T-helper 17 cell (primary cell): ENCODE data around the gene METTL21C. TPM values are rescaled to one million over a fixed set of nuclear protein-coding genes. Genes with fewer than 3 reads are reported as not detected.
A peak's percentile ranks its signal among the peaks of the same experiment; 100 is the strongest.

Experiments
- ATAC-seq: fragments of 150-1000 bp; cut with Tn5 transposase; 2 replicates; pipeline ENCODE4 v1.10.0; 2021; ENCODE audit warnings: mild to moderate bottlenecking, moderate library complexity
- DNase-seq, 3 donors: peaks; one replicate each; pipeline versions ENCODE4 v3.0.0 to v3.0.0-alpha.2; 2020 to 2021
- H3K9me3 ChIP-seq: one replicate; pipeline ENCODE4 v1.7.0; 2013; ENCODE audit warnings: low read length, mild to moderate bottlenecking; ENCODE audit not compliant: control insufficient read depth, poor library complexity, severe bottlenecking
- H3K27ac Mint-ChIP-seq: one replicate; pipeline ENCODE4 v1.8.0; 2022; ENCODE audit warnings: mild to moderate bottlenecking, moderate library complexity, mixed read lengths
- H3K27me3 Mint-ChIP-seq: one replicate; pipeline ENCODE4 v1.8.0; 2022; ENCODE audit warnings: mixed read lengths
- H3K36me3 Mint-ChIP-seq: one replicate; pipeline ENCODE4 v1.8.0; 2022; ENCODE audit warnings: low read depth, mixed read lengths
- H3K4me1 Mint-ChIP-seq: one replicate; pipeline ENCODE4 v1.8.0; 2022; ENCODE audit warnings: mild to moderate bottlenecking, mixed read lengths
- H3K4me3 Mint-ChIP-seq: one replicate; pipeline ENCODE4 v1.8.0; 2022; ENCODE audit warnings: mild to moderate bottlenecking, moderate library complexity, mixed read lengths
- total RNA-seq, 4 donors: library from RNA in 2 of 4; stranded (reverse) in 2 of 4; gene quantifications; one replicate each; pipeline ENCODE4 v1.2.3 and lab custom pipeline; 2022 to 2026

METTL21C gene
- total RNA-seq, 2 donors from 2014 or later = not detected

DNA sequence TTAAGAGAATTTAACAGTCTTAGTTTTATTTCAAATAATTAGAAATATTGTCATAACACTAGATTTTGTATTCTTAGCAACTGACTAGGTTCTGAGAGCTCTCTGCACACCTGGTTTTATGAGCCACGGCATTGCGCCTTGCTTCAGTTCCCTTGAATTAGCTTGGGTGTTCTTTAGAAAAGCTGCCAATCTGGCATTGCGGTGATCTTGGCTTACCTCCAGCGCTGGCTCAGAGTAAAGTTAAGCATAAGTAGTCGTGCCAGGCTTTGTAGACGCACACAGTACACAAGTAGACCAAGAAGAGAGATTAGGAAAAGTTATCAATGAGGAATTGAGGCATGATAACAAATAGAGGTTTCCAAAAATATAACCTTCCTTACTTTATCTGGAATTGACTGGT lies 52.4 kb downstream of the METTL21C start:
- DNase-seq = no peak
- peaks cover 5% of the 10 kb centered on the region for H3K36me3 Mint-ChIP-seq
- no peak for ATAC-seq
- no peaks in the 10 kb centered on the region for H3K9me3 ChIP-seq
- no peaks in the 10 kb centered on the region for H3K4me1 Mint-ChIP-seq
- peak overlapping the region; percentile 72 for H3K27ac Mint-ChIP-seq
- H3K27me3 Mint-ChIP-seq = no peaks in the 10 kb centered on the region
- no peak overlapping the region for H3K4me3 Mint-ChIP-seq

DNA sequence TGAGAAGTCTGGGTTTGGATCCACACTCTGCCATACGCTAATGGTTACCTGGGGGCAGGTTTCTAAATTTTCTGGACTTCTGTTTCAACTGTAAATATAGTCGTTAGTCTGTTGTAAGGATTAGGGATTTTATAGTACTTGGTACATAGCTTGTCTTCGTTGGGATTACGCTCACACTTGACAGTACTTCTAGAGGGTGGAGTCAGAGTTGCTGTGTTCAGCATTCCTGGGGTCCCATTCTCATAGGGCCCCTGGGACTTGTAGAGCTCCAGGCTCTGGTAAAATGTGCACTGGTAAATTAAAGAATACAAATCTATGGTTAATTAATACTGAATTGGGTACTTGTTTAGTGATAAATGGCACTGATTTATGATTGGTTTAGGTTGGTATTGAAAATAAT lies 52.8 kb downstream of the METTL21C start:
- H3K9me3 ChIP-seq = no peaks in the 10 kb centered on the region
- peaks cover 5% of the 10 kb centered on the region for H3K36me3 Mint-ChIP-seq
- no peak overlapping the region for H3K4me3 Mint-ChIP-seq
- no peaks in the 10 kb centered on the region for H3K4me1 Mint-ChIP-seq
- DNase-seq (no peak), ATAC-seq (no peak)
- no peaks in the 10 kb centered on the region for H3K27me3 Mint-ChIP-seq
- H3K27ac Mint-ChIP-seq = peak overlapping the region; percentile 72

DNA sequence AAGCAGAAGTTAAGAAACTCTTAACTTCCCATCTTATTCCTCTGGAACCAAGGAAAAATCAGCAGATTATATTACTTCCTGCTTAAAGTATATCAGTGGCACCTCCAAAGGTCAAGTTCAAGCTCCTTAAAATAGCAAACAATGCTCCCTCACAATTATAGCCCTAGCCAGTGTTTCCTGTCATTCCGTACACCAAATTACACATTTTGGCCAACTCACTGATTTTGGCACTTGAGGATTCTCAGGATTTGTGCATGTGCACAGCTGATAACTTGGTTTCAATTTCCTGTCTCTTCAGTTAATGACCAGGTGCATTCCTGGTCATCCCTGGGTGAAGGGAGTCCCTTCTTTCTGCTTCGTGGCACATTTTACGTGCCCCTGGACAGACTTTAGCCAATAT lies 56.1 kb downstream of the METTL21C start:
- Mint-ChIP-seq H3K4me3 (no peak overlapping the region), H3K27me3 (no peaks in the 10 kb centered on the region), H3K27ac (peak overlapping the region; percentile 34), H3K36me3 (peaks cover 12% of the 10 kb centered on the region), H3K4me1 (no peaks in the 10 kb centered on the region)
- ATAC-seq (no peak), DNase-seq (no peak)
- no peaks in the 10 kb centered on the region for H3K9me3 ChIP-seq

Other genes with a start within 250 kb of the METTL21C start
- 100 to 1,000 TPM in 1 of 2 donors, 10 to 100 TPM in 1; 92.5 to 124 TPM for gene TPP2, start 98.1 kb downstream of the METTL21C start, total RNA-seq
- gene TEX30, start 78.7 kb upstream of the METTL21C start, total RNA-seq = 1 to 10 TPM; 3.0 to 4.8 TPM
- under 1 TPM; 0.22 to 0.37 TPM for gene POGLUT2, start 103.9 kb upstream of the METTL21C start, total RNA-seq
- 10 to 100 TPM in 1 of 2 donors, 1 to 10 TPM in 1; 9.9 to 10.7 TPM for gene BIVM, start 104.1 kb upstream of the METTL21C start, total RNA-seq
- 10 to 100 TPM; 76.3 to 87.3 TPM for gene ERCC5, start 151.0 kb upstream of the METTL21C start, total RNA-seq